Activated CD8-positive, alpha-beta memory T cell treated with anti-CD3 and anti-CD28 coated beads for 1 hour (primary cell): ENCODE data around the gene RAB10.
"Not testable (repeated sequence)": the region's sequence is repeated elsewhere in the genome, so short reads cannot be mapped to it uniquely, and the experiment has no call there.

Experiments used
- DNase-seq, 2 donors: peaks; one replicate each; pipeline ENCODE4 v3.0.0-alpha.2; 2020; ENCODE audit warnings: low read depth in 1 of 2; ENCODE audit errors: extremely low read depth in 1 of 2

RAB10 gene

GRCh38 chr2:26144953-26145680 is 111.2 kb downstream of the RAB10 start:
- DNase-seq: peak; percentile 8 to 28

- no peak for DNase-seq
These were observed 114.6 kb downstream of the RAB10 start for GRCh38 chr2:26148501-26148900.

- no peak for DNase-seq
These were observed 116.4 kb downstream of the RAB10 start for GRCh38 chr2:26150243-26150642.

- DNase-seq: no peak
These were observed 123.7 kb downstream of the RAB10 start for GRCh38 chr2:26157580-26157979.

- no peak for DNase-seq
These were observed 128.0 kb downstream of the RAB10 start for GRCh38 chr2:26161926-26162325.

- DNase-seq: no peak
These were observed 129.1 kb downstream of the RAB10 start for GRCh38 chr2:26162963-26163362.

GRCh38 chr2:26164231-26164630 is 130.3 kb downstream of the RAB10 start:
- no peak for DNase-seq

- DNase-seq: no peak
These were observed 130.8 kb downstream of the RAB10 start for GRCh38 chr2:26164641-26165211.

- DNase-seq: no peak
These were observed 131.5 kb downstream of the RAB10 start for GRCh38 chr2:26165403-26165802.

- DNase-seq: not testable (repeated sequence)
These were observed 132.7 kb downstream of the RAB10 start for GRCh38 chr2:26166541-26166940.

GRCh38 chr2:26168785-26169184 is 134.9 kb downstream of the RAB10 start:
- DNase-seq: no peak

GRCh38 chr2:26169226-26169625 is 135.3 kb downstream of the RAB10 start:
- no peak for DNase-seq

- no peak for DNase-seq
These were observed 136.0 kb downstream of the RAB10 start for GRCh38 chr2:26169681-26170414.

- DNase-seq: no peak
These were observed 136.9 kb downstream of the RAB10 start for GRCh38 chr2:26170795-26171194.

- DNase-seq: no peak
These were observed 138.4 kb downstream of the RAB10 start for GRCh38 chr2:26172189-26172870.

GRCh38 chr2:26172871-26173775 is 139.2 kb downstream of the RAB10 start, which contains the start of gene GAREM2:
TSS of gene GAREM2 (plus strand) at chr2:26173088. CDS start at chr2:26173221, 133 bp downstream.
- DNase-seq: no peak

- DNase-seq: no peak
These were observed 140.0 kb downstream of the RAB10 start for GRCh38 chr2:26173776-26174482.

- no peak for DNase-seq
These were observed 141.0 kb downstream of the RAB10 start for GRCh38 chr2:26174691-26175465.
